GM18511 (cell line): ENCODE measurements around the gene BTN2A1.
A peak's percentile ranks its signal among the peaks of the same experiment; 100 is the strongest.
"Not testable (repeated sequence)": the region's sequence is repeated elsewhere in the genome, so short reads cannot be mapped to it uniquely, and the experiment has no call there.

ENCODE experiments used
- ATAC-seq: cut with Tn5 transposase; IDR thresholded peaks from one replicate; pipeline ENCODE4 v1.9.1; 2021; ENCODE audit warnings: mild to moderate bottlenecking, moderate library complexity; ENCODE audit not compliant: unreplicated experiment

Gene BTN2A1

GRCh38 chr6:26432627-26433201 lies 25.0 kb upstream of the BTN2A1 start:
- no peak for ATAC-seq

GRCh38 chr6:26433680-26434079 lies 24.1 kb upstream of the BTN2A1 start:
- not testable (repeated sequence) for ATAC-seq

- ATAC-seq, result no peak
Observed at GRCh38 chr6:26436018-26436417, 21.7 kb upstream of the BTN2A1 start.

GRCh38 chr6:26437550-26437949 lies 20.2 kb upstream of the BTN2A1 start:
- ATAC-seq, result no peak

GRCh38 chr6:26438000-26438399 lies 19.8 kb upstream of the BTN2A1 start:
- no peak for ATAC-seq

- no peak for ATAC-seq
Observed at GRCh38 chr6:26439151-26440125, 18.3 kb upstream of the BTN2A1 start.

GRCh38 chr6:26440977-26441358 lies 16.8 kb upstream of the BTN2A1 start:
- no peak for ATAC-seq

GRCh38 chr6:26441977-26442376 lies 15.8 kb upstream of the BTN2A1 start:
- ATAC-seq, result no peak

GRCh38 chr6:26445934-26446667 lies 11.7 kb upstream of the BTN2A1 start:
- peak; percentile 88 for ATAC-seq

- ATAC-seq, result no peak
Observed at GRCh38 chr6:26447257-26447656, 10.5 kb upstream of the BTN2A1 start.

- ATAC-seq, result no peak
Observed at GRCh38 chr6:26450240-26450639, 7.5 kb upstream of the BTN2A1 start.

GRCh38 chr6:26452631-26453235 lies 5.0 kb upstream of the BTN2A1 start:
- no peak for ATAC-seq

- ATAC-seq, result no peak
Observed at GRCh38 chr6:26454631-26455030, 3.1 kb upstream of the BTN2A1 start.

GRCh38 chr6:26455357-26455970 lies 2.3 kb upstream of the BTN2A1 start:
- ATAC-seq, result no peak

- ATAC-seq, result peak; percentile 31
Observed at GRCh38 chr6:26457264-26457805, 420 bp upstream of the BTN2A1 start.

GRCh38 chr6:26459023-26459810 lies 1.5 kb downstream of the BTN2A1 start:
- no peak for ATAC-seq

GRCh38 chr6:26461353-26461752 lies 3.6 kb downstream of the BTN2A1 start:
- not testable (repeated sequence) for ATAC-seq

- ATAC-seq, result no peak
Observed at GRCh38 chr6:26464014-26464413, 6.3 kb downstream of the BTN2A1 start.

GRCh38 chr6:26464416-26465131 lies 6.8 kb downstream of the BTN2A1 start:
- no peak for ATAC-seq
